ENCODE results near the gene PRXL2A. TPM values are rescaled to one million over a fixed set of nuclear protein-coding genes. Genes with fewer than 3 reads are reported as not detected.
A peak's percentile ranks its signal among the peaks of the same experiment; 100 is the strongest.

Gene PRXL2A
- total RNA-seq, 2 experiments from 2014 or later: not detected

DNA sequence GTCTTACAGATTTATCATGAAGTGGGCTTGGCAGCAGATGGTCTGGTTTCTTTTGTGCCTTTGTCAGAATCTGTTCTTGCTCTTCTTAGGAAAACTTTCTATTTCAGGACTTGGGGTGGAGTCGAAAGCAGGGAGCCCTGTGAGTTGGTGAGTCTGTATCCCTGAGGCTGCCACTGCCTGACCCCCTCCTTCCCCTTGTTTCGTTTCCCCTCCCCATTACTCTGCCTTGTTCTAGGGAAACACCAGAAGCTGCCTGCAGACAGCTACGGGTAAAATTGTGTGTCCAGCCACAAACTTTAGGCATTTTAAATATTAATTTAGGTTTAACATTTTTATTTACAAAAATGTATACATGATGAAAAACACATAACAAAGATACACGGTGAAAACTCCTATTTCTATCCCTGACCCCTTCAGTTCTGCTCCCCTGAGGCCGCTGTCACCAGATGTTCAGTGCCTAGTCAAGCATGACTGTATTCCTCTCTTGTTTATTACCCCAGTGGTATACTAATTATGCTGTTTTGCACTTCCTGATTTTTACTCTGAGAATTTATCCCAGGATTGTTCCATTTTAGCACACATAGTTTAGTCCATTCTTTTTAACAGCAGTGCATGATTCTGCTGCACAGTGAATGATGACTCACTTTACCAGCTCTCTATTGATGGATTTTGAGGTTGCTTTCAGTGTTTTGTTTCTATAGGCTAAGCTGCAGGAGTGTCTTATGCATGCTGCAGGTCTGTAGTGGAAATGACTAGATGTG lies 54.8 kb downstream of the PRXL2A start:
- H3K36me3 ChIP-seq (ENCODE audit: insufficient read depth, low read length): no peaks in the 10 kb centered on the region
- ChIA-PET CTCF (ENCODE audit: unreplicated experiment) (no interaction called here), POLR2A (interaction anchor here (0.6 to 2.0 kb wide), 8 partner anchors 9 to 37 kb away, joined by 4 to 18 read pairs (median 6); no protein-coding TSS in a partner anchor)
- peaks cover 99% of the 10 kb centered on the region for H3K4me1 ChIP-seq (ENCODE audit: insufficient read depth, low read length, poor library complexity, severe bottlenecking)
- DNase-seq (ENCODE audit: low spot score): peak; percentile 81
- H3K79me2 ChIP-seq (ENCODE audit: insufficient read depth, low read depth, low read length): peaks cover 100% of the 10 kb centered on the region
- peak overlapping the region; percentile 84 for H3K4me2 ChIP-seq (ENCODE audit: low read length)
- H3K4me3 ChIP-seq (ENCODE audit: low read depth, low read length, poor library complexity, severe bottlenecking): peak overlapping the region; percentile 58
- no peaks in the 10 kb centered on the region for H3K9me3 ChIP-seq (ENCODE audit: low read length)
- H3K9me2 ChIP-seq (ENCODE audit: insufficient read depth, low read length): no peaks in the 10 kb centered on the region
- H4K20me1 ChIP-seq (ENCODE audit: insufficient read depth, low read length): no peaks in the 10 kb centered on the region
- BruUV-seq (replicated peaks): no TSS peak
- no peak overlapping the region for H2AFZ ChIP-seq (ENCODE audit: low read length)
- intact Hi-C loops (cut with micrococcal nuclease; ENCODE audit: unreplicated experiment): loop anchor here (10.0 kb wide), 1 partner anchor 1218 kb away; no protein-coding TSS in a partner anchor
- TF ChIP-seq EZH2phosphoT487 (IDR thresholded peaks at IDR 0.05; ENCODE audit: borderline replicate concordance, low read depth, low read length): no peak
- TF ChIP-seq, protein P1, sequence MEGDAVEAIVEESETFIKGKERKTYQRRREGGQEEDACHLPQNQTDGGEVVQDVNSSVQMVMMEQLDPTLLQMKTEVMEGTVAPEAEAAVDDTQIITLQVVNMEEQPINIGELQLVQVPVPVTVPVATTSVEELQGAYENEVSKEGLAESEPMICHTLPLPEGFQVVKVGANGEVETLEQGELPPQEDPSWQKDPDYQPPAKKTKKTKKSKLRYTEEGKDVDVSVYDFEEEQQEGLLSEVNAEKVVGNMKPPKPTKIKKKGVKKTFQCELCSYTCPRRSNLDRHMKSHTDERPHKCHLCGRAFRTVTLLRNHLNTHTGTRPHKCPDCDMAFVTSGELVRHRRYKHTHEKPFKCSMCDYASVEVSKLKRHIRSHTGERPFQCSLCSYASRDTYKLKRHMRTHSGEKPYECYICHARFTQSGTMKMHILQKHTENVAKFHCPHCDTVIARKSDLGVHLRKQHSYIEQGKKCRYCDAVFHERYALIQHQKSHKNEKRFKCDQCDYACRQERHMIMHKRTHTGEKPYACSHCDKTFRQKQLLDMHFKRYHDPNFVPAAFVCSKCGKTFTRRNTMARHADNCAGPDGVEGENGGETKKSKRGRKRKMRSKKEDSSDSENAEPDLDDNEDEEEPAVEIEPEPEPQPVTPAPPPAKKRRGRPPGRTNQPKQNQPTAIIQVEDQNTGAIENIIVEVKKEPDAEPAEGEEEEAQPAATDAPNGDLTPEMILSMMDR (conservative IDR thresholded peaks at IDR 0.05; ENCODE audit: low read length): no peak
- H3K27ac ChIP-seq (ENCODE audit: low read depth, low read length, poor library complexity, severe bottlenecking): peak overlapping the region; percentile 93

DNA sequence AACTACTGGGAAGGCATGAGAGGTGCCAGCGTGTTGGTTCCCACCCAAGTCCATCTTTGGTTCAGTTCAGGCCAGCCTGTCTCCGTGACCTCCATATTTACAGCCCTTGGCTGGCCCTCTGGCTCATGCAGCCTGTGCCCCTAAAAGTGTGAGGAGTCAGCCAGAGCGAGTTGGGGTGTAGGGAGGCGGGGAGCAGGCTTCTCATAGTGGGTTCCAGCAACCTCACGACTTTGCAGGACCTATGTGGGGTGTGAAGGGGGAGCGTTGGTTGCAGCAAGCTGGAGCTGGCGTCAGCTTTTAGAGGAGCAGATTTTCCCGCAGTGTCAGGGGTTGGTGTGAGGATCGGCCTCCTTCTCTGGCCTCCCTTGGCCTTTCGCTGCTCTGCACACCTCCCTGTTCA lies 55.5 kb downstream of the PRXL2A start:
- Histone ChIP-seq H3K79me2 (ENCODE audit: insufficient read depth, low read depth, low read length) (peaks cover 100% of the 10 kb centered on the region), H3K36me3 (ENCODE audit: insufficient read depth, low read length) (no peaks in the 10 kb centered on the region), H3K27ac (ENCODE audit: low read depth, low read length, poor library complexity, severe bottlenecking) (peak overlapping the region; percentile 93), H4K20me1 (ENCODE audit: insufficient read depth, low read length) (no peaks in the 10 kb centered on the region), H3K4me2 (ENCODE audit: low read length) (peak overlapping the region; percentile 84), H3K9me2 (ENCODE audit: insufficient read depth, low read length) (no peaks in the 10 kb centered on the region), H3K9me3 (ENCODE audit: low read length) (no peaks in the 10 kb centered on the region), H3K4me3 (ENCODE audit: low read depth, low read length, poor library complexity, severe bottlenecking) (peak overlapping the region; percentile 58), H3K4me1 (ENCODE audit: insufficient read depth, low read length, poor library complexity, severe bottlenecking) (peaks cover 99% of the 10 kb centered on the region), H2AFZ (ENCODE audit: low read length) (no peak overlapping the region)
- intact Hi-C loops (cut with micrococcal nuclease; ENCODE audit: unreplicated experiment): loop anchor here (10.0 kb wide), 1 partner anchor 1219 kb away; no protein-coding TSS in a partner anchor
- no peak for DNase-seq (ENCODE audit: low spot score)
- no TSS peak for BruUV-seq (replicated peaks)
- TF ChIP-seq EZH2phosphoT487 (IDR thresholded peaks at IDR 0.05; ENCODE audit: borderline replicate concordance, low read depth, low read length): no peak
- TF ChIP-seq, protein P1 (conservative IDR thresholded peaks at IDR 0.05; ENCODE audit: low read length): no peak
- POLR2A ChIA-PET: interaction anchor here (0.5 to 2.0 kb wide), 8 partner anchors 8 to 34 kb away, joined by 3 to 18 read pairs (median 5); no protein-coding TSS in a partner anchor
- CTCF ChIA-PET (ENCODE audit: unreplicated experiment): interaction anchor here (0.6 to 2.0 kb wide), 5 partner anchors 12 to 276 kb away, joined by 3 to 8 read pairs (median 4); no protein-coding TSS in a partner anchor
